HCT116 (cell line): ENCODE data around the gene DHRSX. TPM values are rescaled to one million over a fixed set of nuclear protein-coding genes. Genes with fewer than 3 reads are reported as not detected.
"Not testable (repeated sequence)": the region's sequence is repeated elsewhere in the genome, so short reads cannot be mapped to it uniquely, and the experiment has no call there.

Source experiments
- ATAC-seq: fragments of 200-7000 bp; cut with Tn5 transposase; 2 replicates; pipeline ENCODE4 v1.9.1; 2020; ENCODE audit warnings: mild to moderate bottlenecking, moderate library complexity
- BruUV-seq: library from RNA; stranded (reverse); fragments of 400-500 nt; replicated peaks from 2 replicates; lab custom pipeline; 2021; lab: Mats Ljungman, UMichigan
- CTCF ChIA-PET: fragments of 300-600 bp; sonication (Branson Sonifier 250); formaldehyde crosslinking; loops from one replicate; lab custom pipeline; 2021; ENCODE audit warnings: antibody characterized with exemption; lab: Charles Lee
- POLR2A ChIA-PET: fragments of 300-600, 350-600 bp; sonication (Branson Sonifier 250); formaldehyde crosslinking; loops from one replicate; lab custom pipeline; 2021; ENCODE audit warnings: antibody characterized with exemption; lab: Charles Lee
- RAD21 ChIA-PET, 2 experiments: fragments of 300-600 bp; sonication (Branson Sonifier 250); formaldehyde crosslinking; loops; one replicate each; lab custom pipeline; 2023; ENCODE audit warnings: low total read pairs in 2 of 2; ENCODE audit not compliant: uncharacterized antibody in 2 of 2, unreplicated experiment in 2 of 2, low non-redundant PET in 1 of 2; lab: Charles Lee
- DNase-seq: peaks from one replicate; pipeline ENCODE4 v3.0.0-alpha.2; 2010; ENCODE audit warnings: low read depth, low spot score
- H2AFZ ChIP-seq: fragments of 200-600 bp; shearing (Covaris generic), sonication (generic); 2 replicates; pipeline ENCODE4 v1.6.1; 2017; ENCODE audit warnings: low read depth, mixed run types, mixed read lengths, antibody characterized with exemption, low read length; ENCODE audit not compliant: poor library complexity, severe bottlenecking
- H3K27ac ChIP-seq: 2 replicates; pipeline ENCODE4 v1.5.1; 2012; ENCODE audit warnings: low read depth, low read length
- H3K27me3 ChIP-seq: fragments of 200-600 bp; sonication (generic); 2 replicates; pipeline ENCODE4 v1.6.1; 2016; ENCODE audit warnings: mixed run types, low read length, mixed read lengths; ENCODE audit not compliant: insufficient read depth
- H3K36me3 ChIP-seq, 2 experiments: fragments of 200-500 bp in 1 of 2; fragments of 200-600 bp in 1 of 2; sonication (Bioruptor generic) in 1 of 2; sonication (generic) in 1 of 2; 2 replicates each; pipeline versions ENCODE4 v1.5.1 to v1.6.1; 2014 to 2016; ENCODE audit warnings: low read length in 2 of 2, inconsistent platforms in 1 of 2, mixed read lengths in 1 of 2, mixed run types in 1 of 2; ENCODE audit not compliant: insufficient read depth in 2 of 2, control insufficient read depth in 1 of 2
- H3K4me1 ChIP-seq, 2 experiments: fragments of 200-600 bp in 1 of 2; sonication (generic) in 1 of 2; 2 replicates each; pipeline versions ENCODE4 v1.5.1 to v1.6.1; 2012 to 2017; ENCODE audit warnings: low read length in 2 of 2, inconsistent platforms in 1 of 2, mild to moderate bottlenecking in 1 of 2, mixed read lengths in 1 of 2, mixed run types in 1 of 2, moderate library complexity in 1 of 2; ENCODE audit not compliant: insufficient read depth in 2 of 2, control insufficient read depth in 1 of 2
- H3K4me2 ChIP-seq: fragments of 200-600 bp; sonication (generic); 2 replicates; pipeline ENCODE4 v1.6.1; 2017; ENCODE audit warnings: mixed run types, low read length, mixed read lengths
- H3K4me3 ChIP-seq, 2 experiments: fragments of 200-600 bp in 1 of 2; sonication (generic) in 1 of 2; replicated peaks in 1 of 2; 2 replicates each; pipeline ENCODE4 v1.5.1; 2011 to 2016; ENCODE audit warnings: low read length in 2 of 2, control low read depth in 1 of 2, low read depth in 1 of 2, mild to moderate bottlenecking in 1 of 2, mixed read lengths in 1 of 2, mixed run types in 1 of 2
- H3K79me2 ChIP-seq: fragments of 200-600 bp; sonication (generic); 2 replicates; pipeline ENCODE4 v1.6.1; 2017; ENCODE audit warnings: mild to moderate bottlenecking, mixed run types, low read length, moderate library complexity, mixed read lengths; ENCODE audit not compliant: insufficient read depth
- H3K9ac ChIP-seq: fragments of 200-600 bp; sonication (generic); 2 replicates; pipeline ENCODE4 v1.6.1; 2016; ENCODE audit warnings: low read length, mixed read lengths
- H3K9me2 ChIP-seq: fragments of 200-600 bp; sonication (generic), shearing (Covaris generic); 2 replicates; pipeline ENCODE4 v1.6.1; 2017; ENCODE audit warnings: mixed run types, mild to moderate bottlenecking, moderate library complexity; ENCODE audit not compliant: insufficient read depth
- H3K9me3 ChIP-seq, 2 experiments: fragments of 200-500 bp in 1 of 2; fragments of 200-600 bp in 1 of 2; sonication (Bioruptor generic) in 1 of 2; sonication (generic) in 1 of 2; 2 replicates each; pipeline ENCODE4 v1.6.1; 2014 to 2017; ENCODE audit warnings: low read length in 2 of 2, mixed read lengths in 2 of 2, inconsistent platforms in 1 of 2, low read depth in 1 of 2, mild to moderate bottlenecking in 1 of 2, mixed run types in 1 of 2, moderate library complexity in 1 of 2; ENCODE audit not compliant: control insufficient read depth in 1 of 2, insufficient read depth in 1 of 2
- H4K20me1 ChIP-seq: fragments of 200-600 bp; sonication (generic), shearing (Covaris generic); 2 replicates; pipeline ENCODE4 v1.6.1; 2017; ENCODE audit warnings: mixed run types, mild to moderate bottlenecking, moderate library complexity; ENCODE audit not compliant: insufficient read depth
- CBX3 ChIP-seq: IDR thresholded peaks from 2 replicates; pipeline ENCODE4 v1.6.1; 2012; ENCODE audit warnings: low read depth
- EGR1 ChIP-seq: IDR thresholded peaks from 2 replicates; pipeline ENCODE4 v1.6.1; 2012; ENCODE audit warnings: low read depth
- ELF1 ChIP-seq: IDR thresholded peaks from 2 replicates; pipeline ENCODE4 v1.6.1; 2012; ENCODE audit warnings: low read depth, borderline replicate concordance
- EZH2 ChIP-seq: fragments of 200-600 bp; sonication (generic); IDR thresholded peaks from 2 replicates; pipeline ENCODE4 v1.6.1; 2017; ENCODE audit warnings: antibody characterized with exemption, mixed run types
- EZH2phosphoT487 ChIP-seq: fragments of 200-600 bp; IDR thresholded peaks from 2 replicates; pipeline ENCODE4 v1.6.1; 2018; ENCODE audit warnings: antibody characterized with exemption, borderline replicate concordance
- FOSL1 ChIP-seq: IDR thresholded peaks from 2 replicates; pipeline ENCODE4 v1.6.1; 2012; ENCODE audit warnings: low read depth
- POLR2A ChIP-seq: IDR thresholded peaks from 2 replicates; pipeline ENCODE4 v1.7.0; 2011; ENCODE audit warnings: borderline replicate concordance; ENCODE audit not compliant: insufficient read depth, insufficient read length; ENCODE audit errors: extremely low read depth
- POLR2AphosphoS5 ChIP-seq: IDR thresholded peaks from 2 replicates; pipeline ENCODE4 v1.6.1; 2011; ENCODE audit warnings: mild to moderate bottlenecking, low read depth, low read length, moderate library complexity
- SP1 ChIP-seq: IDR thresholded peaks from 2 replicates; pipeline ENCODE4 v1.6.1; 2012; ENCODE audit warnings: low read depth
- SRF ChIP-seq: IDR thresholded peaks from 2 replicates; pipeline ENCODE4 v1.6.1; 2012; ENCODE audit warnings: low read depth
- TCF7L2 ChIP-seq: IDR thresholded peaks from 2 replicates; pipeline ENCODE4 v1.7.0; 2011; ENCODE audit warnings: borderline replicate concordance, inconsistent platforms; ENCODE audit not compliant: insufficient read depth, insufficient read length; ENCODE audit errors: extremely low read depth
- YY1 ChIP-seq: IDR thresholded peaks from 2 replicates; pipeline ENCODE4 v1.6.1; 2011; ENCODE audit warnings: low read length, low read depth, moderate library complexity, mild to moderate bottlenecking; ENCODE audit not compliant: insufficient replicate concordance; ENCODE audit errors: extremely low read depth
- intact Hi-C: fragments of 100-400 bp; cut with micrococcal nuclease; formaldehyde crosslinking; loops from 2 replicates; pipeline ENCODE4 v1.10.0; 2022
- total RNA-seq: library from RNA; stranded (reverse); gene quantifications from one replicate; pipeline ENCODE4 v1.2.1, GENCODE V29; 2021; ENCODE audit not compliant: unreplicated experiment
- TF ChIP-seq, protein P1 (sequence below), 3 experiments: fragments of 200-600 bp in 1 of 3; sonication (generic) in 1 of 3; IDR thresholded peaks in 2 of 3; conservative IDR thresholded peaks in 1 of 3; 2 replicates each; pipeline ENCODE4 v1.5.1; 2012 to 2017; ENCODE audit warnings: low read depth in 2 of 3, low read length in 2 of 3, antibody characterized with exemption in 1 of 3, borderline replicate concordance in 1 of 3, control low read depth in 1 of 3, mild to moderate bottlenecking in 1 of 3, mixed read lengths in 1 of 3, mixed run types in 1 of 3, moderate library complexity in 1 of 3; ENCODE audit not compliant: insufficient read depth in 1 of 3
- TF ChIP-seq, protein P2 (sequence below): IDR thresholded peaks from 2 replicates; pipeline ENCODE4 v1.6.1; 2011; ENCODE audit warnings: mild to moderate bottlenecking, low read length, moderate library complexity; ENCODE audit not compliant: insufficient replicate concordance; ENCODE audit errors: extremely low read depth
- TF ChIP-seq, protein P3 (sequence below): IDR thresholded peaks from 2 replicates; pipeline ENCODE4 v1.6.1; 2012
- TF ChIP-seq, protein P4 (sequence below): IDR thresholded peaks from 2 replicates; pipeline ENCODE4 v1.6.1; 2012

DHRSX gene
- total RNA-seq, 1 experiment from 2014 or later: 11.9 TPM

DNA sequence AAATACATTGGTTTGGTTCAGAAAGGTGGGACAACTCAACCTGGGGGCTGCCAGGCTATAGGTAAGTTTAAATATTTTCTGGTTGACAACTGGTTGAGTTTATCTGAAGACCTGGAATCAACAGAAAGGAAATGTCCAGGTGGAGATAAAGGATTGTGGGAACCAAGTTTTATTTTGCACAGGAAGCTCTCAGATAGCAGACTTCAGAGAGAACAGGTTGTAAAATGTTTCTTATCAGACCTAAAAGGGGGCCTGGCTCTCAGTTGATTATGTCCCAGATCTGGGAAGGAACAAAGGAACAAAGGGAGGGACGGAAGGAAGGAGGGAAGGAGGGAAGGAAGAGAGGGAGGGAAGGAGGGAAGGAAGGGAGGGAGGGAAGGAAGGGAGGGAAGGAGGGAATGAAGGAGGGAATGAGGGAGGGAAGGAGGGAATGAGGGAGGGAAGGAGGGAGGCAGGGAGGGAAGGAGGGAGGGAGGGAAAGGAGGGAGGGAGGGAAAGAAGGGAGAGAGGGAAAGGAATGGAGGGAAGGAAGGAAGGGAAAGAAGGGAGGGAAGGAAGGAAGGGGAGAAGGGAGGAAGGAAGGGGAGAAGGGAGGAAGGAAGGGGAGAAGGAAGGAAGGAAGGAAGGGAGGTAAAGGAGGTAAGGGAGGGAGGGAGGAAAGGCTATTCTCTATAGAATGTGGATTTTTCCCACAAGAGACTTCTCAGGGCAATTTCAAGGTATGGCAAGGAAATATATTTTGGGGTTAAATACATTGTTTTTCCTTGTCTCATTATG is 186.7 kb downstream of the DHRSX start:
- RAD21 ChIA-PET: no interaction called here
- H3K9me2 ChIP-seq: no peaks in the 10 kb centered on the region

DNA sequence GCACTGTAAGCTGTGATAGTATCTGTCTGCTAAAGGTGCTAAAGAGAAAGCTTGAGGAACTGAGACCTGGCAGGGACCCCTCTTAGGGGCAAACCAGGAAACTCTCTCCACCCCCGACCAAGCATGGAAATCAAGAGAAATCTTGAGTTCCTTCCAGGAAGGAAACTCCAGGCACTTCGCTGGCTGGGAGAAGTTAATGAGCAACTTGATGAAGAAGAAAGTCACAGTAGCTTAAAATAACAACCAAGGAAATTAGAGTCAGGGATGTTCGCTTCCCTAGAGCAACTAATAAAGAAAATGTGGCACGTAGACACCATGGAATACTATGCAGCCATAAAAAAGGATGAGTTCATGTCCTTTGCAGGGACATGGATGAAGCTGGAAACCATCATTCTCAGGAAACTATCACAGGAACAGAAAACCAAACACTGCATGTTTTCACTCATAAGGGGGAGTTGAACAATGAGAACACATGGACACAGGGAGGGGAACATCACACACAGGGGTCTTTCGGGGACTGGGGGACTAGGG is 188.7 kb downstream of the DHRSX start:
- H3K27me3 ChIP-seq, H3K36me3 ChIP-seq, H3K4me2 ChIP-seq, H3K9me2 ChIP-seq, H3K9ac ChIP-seq, H3K79me2 ChIP-seq, RAD21 ChIA-PET, intact Hi-C loops, H3K27ac ChIP-seq, H3K4me3 ChIP-seq, POLR2A ChIA-PET, H3K9me3 ChIP-seq, DNase-seq, BruUV-seq, H4K20me1 ChIP-seq, H2AFZ ChIP-seq, CTCF ChIA-PET, ATAC-seq: not testable (repeated sequence)
- peaks cover 6 to 12% of the 10 kb centered on the region in 2 experiments; a peak in 3 of 4 replicates for H3K4me1 ChIP-seq

More for the DNA sequence above, 186.7 kb downstream of the DHRSX start:
- Histone ChIP-seq H4K20me1 (no peaks in the 10 kb centered on the region), H2AFZ (no peak overlapping the region), H3K27ac (no peak overlapping the region), H3K4me2 (no peak overlapping the region), H3K9ac (no peak overlapping the region), H3K9me3 (peaks cover 0 to 5% of the 10 kb centered on the region in 2 experiments; a peak in 1 of 4 replicates), H3K36me3 (no peaks in the 10 kb centered on the region), H3K27me3 (no peaks in the 10 kb centered on the region), H3K79me2 (no peaks in the 10 kb centered on the region), H3K4me3 (no peak overlapping the region), H3K4me1 (peaks cover 24 to 31% of the 10 kb centered on the region in 2 experiments)
- intact Hi-C loops: no loop called here
- TF ChIP-seq POLR2A (no peak), ELF1 (no peak), CBX3 (no peak), SP1 (no peak), YY1 (no peak), EGR1 (no peak), TCF7L2 (no peak), FOSL1 (no peak), SRF (no peak), POLR2AphosphoS5 (no peak), EZH2 (no peak), EZH2phosphoT487 (no peak)
- TF ChIP-seq, protein P1, sequence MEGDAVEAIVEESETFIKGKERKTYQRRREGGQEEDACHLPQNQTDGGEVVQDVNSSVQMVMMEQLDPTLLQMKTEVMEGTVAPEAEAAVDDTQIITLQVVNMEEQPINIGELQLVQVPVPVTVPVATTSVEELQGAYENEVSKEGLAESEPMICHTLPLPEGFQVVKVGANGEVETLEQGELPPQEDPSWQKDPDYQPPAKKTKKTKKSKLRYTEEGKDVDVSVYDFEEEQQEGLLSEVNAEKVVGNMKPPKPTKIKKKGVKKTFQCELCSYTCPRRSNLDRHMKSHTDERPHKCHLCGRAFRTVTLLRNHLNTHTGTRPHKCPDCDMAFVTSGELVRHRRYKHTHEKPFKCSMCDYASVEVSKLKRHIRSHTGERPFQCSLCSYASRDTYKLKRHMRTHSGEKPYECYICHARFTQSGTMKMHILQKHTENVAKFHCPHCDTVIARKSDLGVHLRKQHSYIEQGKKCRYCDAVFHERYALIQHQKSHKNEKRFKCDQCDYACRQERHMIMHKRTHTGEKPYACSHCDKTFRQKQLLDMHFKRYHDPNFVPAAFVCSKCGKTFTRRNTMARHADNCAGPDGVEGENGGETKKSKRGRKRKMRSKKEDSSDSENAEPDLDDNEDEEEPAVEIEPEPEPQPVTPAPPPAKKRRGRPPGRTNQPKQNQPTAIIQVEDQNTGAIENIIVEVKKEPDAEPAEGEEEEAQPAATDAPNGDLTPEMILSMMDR (IDR thresholded peaks at IDR 0.05 in 2 of 3, conservative IDR thresholded peaks at IDR 0.05 in 1 of 3; ENCODE audit: borderline replicate concordance in 1 of 3, insufficient read depth in 1 of 3, low read depth in 2 of 3, low read length in 2 of 3): no peak
- TF ChIP-seq, protein P2, sequence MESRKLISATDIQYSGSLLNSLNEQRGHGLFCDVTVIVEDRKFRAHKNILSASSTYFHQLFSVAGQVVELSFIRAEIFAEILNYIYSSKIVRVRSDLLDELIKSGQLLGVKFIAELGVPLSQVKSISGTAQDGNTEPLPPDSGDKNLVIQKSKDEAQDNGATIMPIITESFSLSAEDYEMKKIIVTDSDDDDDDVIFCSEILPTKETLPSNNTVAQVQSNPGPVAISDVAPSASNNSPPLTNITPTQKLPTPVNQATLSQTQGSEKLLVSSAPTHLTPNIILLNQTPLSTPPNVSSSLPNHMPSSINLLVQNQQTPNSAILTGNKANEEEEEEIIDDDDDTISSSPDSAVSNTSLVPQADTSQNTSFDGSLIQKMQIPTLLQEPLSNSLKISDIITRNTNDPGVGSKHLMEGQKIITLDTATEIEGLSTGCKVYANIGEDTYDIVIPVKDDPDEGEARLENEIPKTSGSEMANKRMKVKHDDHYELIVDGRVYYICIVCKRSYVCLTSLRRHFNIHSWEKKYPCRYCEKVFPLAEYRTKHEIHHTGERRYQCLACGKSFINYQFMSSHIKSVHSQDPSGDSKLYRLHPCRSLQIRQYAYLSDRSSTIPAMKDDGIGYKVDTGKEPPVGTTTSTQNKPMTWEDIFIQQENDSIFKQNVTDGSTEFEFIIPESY: no peak
- TF ChIP-seq, protein P3, sequence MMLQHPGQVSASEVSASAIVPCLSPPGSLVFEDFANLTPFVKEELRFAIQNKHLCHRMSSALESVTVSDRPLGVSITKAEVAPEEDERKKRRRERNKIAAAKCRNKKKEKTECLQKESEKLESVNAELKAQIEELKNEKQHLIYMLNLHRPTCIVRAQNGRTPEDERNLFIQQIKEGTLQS: no peak
- TF ChIP-seq, protein P4, sequence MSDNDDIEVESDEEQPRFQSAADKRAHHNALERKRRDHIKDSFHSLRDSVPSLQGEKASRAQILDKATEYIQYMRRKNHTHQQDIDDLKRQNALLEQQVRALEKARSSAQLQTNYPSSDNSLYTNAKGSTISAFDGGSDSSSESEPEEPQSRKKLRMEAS: no peak
- DNase-seq (no peak), ATAC-seq (no peak)
- CTCF ChIA-PET: no interaction called here
- POLR2A ChIA-PET: no interaction called here
- no TSS peak for BruUV-seq
